HG03378 (cell line): Measurements from ENCODE around the gene SMAP1.

ENCODE experiments used
- ATAC-seq: cut with Tn5 transposase; IDR thresholded peaks from one replicate; pipeline ENCODE4 v1.9.1; 2021; ENCODE audit warnings: mild to moderate bottlenecking, moderate library complexity; ENCODE audit not compliant: unreplicated experiment

The SMAP1 gene

DNA sequence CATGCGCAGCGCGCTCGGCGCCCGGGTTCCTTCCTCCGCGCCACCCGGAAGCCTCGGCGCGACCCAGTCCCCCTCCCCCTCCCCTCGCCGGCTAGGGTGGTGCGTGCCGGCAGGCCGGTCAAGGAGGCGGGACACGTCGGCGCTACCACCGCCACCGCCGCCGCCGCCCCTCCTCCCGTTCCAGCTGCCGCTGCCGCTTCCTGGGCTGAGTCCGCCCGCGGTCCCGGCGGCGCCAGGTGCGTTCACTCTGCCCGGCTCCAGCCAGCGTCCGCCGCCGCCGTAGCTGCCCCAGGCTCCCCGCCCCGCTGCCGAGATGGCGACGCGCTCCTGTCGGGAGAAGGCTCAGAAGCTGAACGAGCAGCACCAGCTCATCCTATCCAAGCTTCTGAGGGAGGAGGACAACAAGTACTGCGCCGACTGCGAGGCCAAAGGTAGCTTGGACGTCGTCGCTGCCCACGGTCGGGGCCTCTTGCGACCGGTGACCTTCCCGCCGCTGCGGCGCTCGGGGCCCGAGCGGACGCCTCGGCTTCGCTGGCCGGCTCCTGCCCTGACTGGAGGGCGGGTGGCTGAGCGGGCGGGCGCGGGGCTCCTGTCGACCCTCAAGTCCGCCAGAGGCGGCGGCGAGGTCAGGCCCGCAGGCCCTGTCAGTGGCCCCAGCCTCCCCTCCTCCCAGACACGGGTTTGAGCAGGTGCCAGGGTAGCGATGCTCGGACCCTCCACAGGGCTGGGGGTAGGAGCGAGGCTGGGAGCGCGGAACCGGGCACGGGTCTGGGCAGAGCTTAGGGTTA is at the start of gene SMAP1:
TSS of gene SMAP1 (plus strand) at position 173 of the 788 bp plus-strand sequence. CDS start at position 314, 141 bp downstream.
- ATAC-seq = peak; percentile 77

DNA sequence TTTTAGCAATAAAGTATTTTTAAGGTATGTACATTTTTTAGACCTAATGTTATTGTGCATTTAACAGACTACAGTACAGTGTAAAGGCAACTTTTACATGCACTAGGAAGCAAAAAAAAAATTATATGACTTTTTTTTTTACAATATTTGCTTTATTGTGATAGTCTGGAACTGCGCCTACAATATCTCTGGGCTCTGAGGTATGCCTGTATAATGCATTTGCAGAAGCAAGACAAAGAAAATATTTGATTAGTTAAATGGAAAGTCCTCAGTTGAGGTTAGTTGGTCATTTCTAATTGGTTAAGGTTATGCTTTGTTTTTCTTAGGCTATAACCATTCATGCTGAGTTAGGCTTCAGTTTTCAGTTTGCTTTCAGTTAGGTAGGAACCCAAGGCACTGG is 46.9 kb upstream of the SMAP1 start:
- no peak for ATAC-seq

DNA sequence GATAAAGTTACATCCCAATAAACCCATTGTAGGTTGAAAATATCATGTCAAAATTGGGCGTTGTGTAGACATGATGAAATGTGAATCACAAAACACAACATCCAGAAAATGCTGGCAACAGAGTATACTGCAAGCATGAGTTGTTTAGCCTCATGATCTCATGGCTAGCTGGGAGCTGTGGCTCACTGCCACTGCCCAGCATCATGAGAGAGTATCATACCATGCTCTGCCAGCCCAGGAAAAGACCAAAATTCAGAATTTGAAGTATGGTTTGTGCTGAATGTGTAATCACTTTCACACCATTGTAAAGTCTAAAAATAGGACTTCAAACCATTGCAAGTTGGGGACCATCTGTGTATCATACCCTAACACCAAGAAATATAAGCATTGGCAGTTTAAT is 45.2 kb upstream of the SMAP1 start:
- no peak for ATAC-seq

DNA sequence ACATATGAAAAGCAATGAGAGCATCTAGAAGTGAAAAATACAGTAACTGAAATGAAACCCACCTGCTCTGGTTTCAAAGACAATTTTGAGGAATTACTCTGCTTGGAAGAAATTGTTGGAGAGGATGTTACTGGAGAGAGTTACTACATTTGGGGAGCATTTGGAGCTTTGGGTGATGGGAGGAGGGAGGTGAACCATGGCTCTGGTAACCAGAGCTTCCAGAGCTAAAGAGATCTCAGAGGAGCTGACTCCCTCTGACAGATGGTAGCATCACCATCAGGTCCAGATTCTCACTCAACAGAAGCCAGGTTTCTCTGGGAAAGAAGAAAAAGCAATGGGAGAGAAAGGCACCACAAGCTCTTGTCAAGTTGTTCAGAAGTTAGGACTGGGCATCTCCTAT is 42.2 kb upstream of the SMAP1 start:
- no peak for ATAC-seq

DNA sequence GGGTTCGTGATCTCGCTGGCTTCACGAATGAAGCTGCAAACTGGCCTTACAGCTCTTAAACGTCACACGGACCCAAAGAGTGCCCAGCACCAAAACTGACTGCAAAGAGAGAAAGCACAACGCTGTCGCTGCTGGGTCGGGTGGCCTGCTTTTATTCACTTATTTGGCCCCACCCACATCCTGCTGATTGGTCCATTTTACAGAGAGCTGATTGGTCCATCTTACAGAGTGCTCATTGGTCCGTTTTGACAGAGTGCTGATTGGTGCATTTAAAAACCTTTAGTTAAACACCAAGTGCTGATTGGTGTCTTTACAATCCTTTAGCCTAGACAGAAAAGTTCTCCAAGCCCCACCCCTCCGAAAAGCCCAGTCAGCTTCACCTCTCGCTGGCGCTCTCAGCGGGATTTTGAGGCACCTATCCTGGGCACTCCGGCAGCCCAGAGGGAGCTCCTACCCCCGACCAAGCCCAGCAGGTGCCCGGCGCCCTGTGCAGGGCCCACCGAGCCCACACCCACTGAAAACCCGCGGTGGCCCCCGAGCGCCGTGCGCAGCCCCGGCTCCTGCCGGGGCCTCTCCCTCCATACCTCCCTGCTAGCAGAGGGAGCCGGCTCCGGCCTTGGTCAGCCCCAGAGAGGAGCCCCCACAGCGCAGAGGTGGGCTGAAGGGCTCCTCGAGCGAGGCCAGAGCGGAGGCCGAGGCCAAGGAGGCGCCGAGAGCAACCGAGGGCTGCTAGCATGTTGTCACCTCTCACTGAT is 40.0 kb upstream of the SMAP1 start:
- ATAC-seq = no peak

DNA sequence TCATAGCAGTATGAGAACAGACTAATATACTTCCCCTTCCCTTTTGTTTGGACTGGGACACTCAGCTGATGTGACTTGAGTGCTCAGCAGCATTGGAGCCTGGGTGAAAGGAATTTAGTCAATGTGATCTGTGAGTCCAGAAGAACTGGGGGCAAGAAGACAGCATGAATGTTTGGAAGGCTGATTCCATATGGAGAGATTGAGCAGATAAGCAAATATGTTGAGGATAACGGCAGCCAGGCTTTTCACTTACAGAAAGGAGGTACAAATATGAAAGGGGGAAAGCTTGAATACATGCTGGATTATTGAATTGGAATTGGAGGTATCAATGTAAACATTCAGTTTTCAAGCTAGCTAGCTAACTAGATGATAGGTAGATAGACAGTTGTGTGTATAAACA is 37.8 kb upstream of the SMAP1 start:
- ATAC-seq = no peak

DNA sequence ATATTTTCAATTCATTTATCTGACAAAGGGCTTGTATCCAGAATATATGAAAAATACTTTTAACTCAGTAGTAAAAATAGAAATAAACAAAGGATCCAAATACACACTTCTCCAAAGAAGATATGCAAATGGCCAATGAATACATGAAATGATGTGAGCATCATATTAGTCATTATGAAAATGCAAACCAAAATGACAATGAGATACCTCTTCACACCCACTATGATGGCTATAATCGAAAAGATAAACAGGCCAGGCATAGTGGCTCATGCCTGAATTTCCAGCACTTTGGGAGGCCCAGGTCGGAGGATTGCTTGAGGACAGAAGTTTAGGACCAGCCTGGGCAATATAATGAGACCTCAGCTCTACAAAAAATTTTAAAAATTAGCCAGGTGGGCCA is 33.8 kb upstream of the SMAP1 start:
- ATAC-seq = no peak

DNA sequence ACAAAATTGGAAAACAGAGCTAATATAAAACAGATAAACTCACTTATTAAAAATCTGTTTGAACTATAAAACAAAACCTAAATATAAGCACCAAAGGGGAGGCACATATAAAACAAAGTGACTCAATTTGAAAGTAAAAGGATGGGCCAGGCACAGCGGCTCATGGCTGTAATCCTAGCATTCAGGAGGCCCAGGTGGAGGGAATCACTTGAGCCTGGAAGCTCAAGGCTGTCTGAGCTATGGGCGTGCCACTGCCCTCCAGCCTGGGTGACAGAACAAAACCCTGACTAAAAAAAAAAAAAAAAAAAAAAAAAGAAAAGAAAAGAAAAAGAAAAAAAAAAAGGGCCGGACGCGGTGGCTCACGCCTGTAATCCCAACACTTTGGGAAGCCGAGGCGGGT is 31.1 kb upstream of the SMAP1 start:
- no peak for ATAC-seq

DNA sequence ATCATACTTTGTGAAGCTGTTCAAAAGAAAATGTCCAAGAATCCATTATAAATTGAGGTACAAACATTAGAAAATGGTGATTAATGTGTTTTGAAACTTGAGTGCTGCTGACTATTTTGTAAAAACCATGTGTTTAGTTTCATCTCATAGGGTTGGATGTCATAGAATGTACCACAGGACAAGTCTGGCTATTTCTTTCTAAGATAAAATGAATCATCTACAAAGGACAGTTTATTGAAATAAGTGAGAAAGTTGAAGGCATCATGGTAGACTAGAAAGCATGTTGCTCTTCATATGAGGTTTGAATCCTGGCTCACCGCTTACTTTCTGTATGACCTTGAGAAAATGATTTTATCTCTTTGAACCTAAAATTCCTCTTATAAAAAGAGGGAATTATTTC is 29.2 kb upstream of the SMAP1 start:
- ATAC-seq = no peak

DNA sequence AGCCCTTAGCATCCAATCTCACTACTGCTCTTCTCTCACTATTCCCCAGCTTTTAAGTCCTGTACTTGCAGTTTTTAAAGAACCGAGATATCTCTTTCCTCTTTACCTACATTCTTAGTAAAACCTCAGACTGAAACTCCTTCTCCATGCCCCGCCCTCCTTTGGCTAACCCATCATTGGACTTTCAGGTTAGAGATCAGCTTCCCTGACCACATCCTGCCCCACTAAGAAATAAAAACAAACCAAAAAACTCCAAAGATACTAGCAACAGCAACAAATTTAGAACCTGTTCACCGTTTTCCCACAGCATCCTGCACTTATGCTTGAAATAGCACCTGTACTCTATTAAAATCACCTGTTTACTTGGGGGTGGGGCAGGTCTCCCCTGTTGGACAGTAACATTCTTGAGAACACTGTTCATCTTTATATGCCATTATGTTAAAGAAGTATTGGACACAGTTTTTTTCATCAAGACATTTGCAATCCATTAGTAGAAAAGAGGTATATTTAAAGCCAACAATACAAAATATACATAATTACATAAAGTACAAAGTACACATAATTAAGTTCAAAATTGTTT is 16.3 kb upstream of the SMAP1 start:
- no peak for ATAC-seq

DNA sequence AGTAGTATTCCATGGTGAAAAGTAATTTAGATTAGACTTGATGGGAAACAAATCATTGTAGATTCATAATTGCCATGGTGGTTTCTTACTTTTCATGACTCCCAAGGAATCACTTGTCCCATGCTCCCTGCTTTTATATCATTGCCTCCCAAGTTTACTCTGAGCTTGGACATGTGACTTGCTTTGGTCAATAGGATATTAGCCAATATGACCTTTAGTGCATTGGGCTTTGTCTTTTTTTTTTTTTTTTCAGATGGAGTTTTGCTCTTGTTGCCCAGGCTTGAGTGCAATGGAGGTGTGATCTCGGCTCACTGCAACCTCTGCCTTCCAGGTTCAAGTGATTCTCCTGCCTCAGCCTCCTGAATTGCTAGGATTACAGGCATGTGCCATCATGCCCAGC is 15.5 kb upstream of the SMAP1 start:
- no peak for ATAC-seq

DNA sequence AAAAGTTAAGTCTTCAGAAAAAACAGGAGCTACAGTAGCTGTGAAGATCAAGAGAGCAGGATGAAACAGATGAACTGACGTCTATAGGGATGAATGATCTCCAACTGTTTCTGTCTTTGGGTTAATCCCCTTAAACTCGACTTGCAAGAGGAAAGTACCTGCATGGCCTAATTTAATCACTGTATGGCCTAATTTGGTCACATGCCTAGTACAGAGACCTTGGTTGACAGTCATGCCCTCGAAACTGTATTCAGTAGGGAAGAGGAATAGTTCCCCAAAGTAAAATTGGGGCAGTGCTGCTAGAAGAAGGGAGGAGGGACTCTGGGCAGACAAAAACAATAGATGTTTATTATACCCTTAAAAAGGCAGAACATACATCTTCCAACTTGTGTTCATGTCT is 10.0 kb upstream of the SMAP1 start:
- ATAC-seq = no peak

DNA sequence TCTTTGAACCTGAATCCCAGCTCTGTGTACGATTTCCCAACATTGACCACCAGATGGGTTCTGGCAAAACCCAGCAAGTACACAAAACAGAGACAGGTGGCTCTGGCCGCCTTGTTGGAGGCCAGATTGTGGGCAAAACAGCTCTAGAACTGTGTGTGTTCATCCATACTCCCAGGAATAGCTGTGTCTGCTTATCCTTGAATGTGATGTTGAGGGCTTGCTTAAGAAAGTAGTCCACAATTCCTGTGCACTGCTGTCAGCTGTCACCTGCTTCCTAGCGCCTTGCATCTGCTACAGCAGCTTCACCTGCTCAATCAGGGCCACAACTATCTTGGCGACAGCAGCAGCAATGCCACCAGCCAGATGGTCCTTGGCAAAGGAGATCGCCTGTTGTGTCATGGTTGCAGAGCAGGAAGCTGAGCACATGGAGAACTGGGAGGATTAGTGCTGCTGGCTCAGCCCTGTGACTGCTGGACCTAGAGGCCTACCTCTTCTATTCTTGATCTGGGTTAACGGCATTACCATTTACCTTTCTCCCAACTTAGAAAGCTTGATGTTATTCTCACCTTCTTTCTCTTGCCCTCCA is 3.7 kb upstream of the SMAP1 start:
- no peak for ATAC-seq

DNA sequence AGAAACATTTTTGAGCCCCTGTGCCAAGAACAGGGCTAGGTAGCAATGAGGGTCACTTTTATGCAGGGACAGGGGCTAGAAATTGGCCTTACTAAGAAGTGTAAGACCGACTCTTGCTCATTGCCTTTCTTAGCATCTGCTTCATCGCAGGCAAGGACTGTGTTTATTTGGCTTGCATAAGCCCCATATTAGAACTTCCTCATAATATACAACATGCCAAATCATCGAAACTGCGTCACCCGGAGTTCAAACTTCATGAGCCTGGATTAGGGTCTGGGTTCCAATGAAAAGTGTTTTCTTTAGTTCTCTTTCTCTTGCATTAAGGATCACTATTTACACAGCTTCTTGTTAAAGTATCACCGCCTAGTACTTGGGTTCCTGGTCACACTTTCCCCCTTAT is 977 bp upstream of the SMAP1 start:
- no peak for ATAC-seq

DNA sequence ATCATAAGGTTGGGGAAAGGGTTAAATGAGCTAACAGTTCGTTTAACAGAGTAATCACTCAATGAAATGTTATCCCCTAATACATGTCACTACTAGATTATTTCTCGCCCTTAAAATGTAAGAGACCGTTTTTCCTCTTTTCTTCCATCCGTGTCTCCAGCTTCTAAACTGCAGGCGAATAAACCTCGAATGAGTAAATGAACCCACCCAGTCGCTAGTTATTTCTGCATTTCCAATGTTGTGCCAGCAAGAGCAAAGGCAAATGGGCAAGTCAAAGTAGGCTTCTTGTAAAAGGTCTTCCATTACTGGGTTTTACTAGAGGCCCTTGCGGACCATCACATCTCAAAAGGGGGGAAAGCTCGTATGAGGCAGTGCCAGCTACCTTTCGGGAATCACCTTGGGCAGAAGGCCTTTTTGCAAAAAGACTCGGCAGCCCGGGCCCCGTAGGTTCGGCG is 400 bp upstream of the SMAP1 start:
- no peak for ATAC-seq

DNA sequence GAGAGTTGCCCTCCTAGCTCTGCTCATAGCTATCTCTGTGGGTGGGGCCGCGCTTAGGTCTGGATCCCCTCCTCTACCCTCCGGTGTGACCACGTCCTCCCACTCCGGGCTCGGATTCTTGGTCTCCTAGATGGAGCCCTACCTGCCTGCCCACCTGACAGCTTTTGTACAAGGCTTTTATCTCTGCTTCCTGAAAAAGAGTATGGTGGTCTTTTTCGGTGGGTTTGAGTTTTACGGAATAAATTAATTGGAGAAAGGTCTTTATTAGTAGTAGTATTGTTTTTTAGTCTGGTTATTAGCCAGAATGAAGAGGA is 773 bp downstream of the SMAP1 start:
- no peak for ATAC-seq

DNA sequence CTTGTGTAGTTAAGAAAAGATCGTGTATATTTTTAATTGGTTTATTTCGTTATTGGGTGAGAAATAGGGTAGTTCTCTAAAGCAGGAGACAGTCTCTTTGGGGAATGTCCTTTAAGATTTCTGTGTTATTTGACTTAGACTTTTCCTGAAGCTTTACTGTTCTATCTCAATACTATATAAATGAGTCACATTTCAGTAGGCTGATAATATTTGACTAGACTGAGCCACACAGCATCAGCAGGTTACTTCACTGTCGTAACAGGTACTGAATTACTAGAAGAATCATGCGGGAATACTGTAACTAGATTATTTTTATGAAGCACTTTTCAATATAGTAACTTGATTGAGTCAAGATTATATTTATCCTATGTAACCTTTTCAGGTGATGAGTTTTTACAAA is 1.4 kb downstream of the SMAP1 start:
- no peak for ATAC-seq

DNA sequence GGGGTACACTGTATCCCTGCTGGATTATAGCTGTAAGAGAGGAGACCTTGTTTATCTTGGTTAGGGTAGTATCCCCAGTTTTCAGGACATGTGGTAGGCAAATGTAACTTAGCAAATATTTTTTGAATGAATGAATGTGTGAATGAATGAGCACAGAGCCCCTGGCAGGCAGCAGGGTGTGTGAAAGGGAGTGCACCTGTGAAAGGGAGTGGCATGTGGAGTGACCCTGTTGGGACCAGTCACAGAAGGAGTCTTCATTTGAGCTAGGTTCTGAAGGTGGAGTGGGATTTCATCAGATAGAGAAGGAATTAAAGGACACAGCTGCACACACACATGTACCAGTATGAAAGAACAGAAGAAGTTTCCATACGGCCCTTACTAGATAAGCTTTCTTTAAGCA is 4.9 kb downstream of the SMAP1 start:
- ATAC-seq = no peak

DNA sequence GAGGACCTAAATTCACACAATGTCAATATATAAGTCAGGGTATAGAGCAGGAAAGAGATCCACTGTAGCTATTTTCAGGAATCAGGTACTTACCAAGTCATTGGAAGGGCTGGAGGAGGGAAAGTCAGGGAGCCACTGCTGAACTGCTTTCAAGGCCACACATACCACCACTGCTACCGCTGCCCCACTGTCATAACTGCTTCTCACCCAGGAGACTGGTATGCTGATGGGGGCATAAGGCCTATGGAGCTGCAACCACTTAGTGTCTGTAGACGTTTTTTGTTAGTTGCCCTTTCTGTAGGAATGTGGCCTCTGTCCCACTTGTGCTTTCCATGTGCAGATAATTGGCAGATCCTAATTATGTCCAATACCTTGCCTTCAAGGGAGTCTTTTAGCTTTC is 5.4 kb downstream of the SMAP1 start:
- no peak for ATAC-seq

DNA sequence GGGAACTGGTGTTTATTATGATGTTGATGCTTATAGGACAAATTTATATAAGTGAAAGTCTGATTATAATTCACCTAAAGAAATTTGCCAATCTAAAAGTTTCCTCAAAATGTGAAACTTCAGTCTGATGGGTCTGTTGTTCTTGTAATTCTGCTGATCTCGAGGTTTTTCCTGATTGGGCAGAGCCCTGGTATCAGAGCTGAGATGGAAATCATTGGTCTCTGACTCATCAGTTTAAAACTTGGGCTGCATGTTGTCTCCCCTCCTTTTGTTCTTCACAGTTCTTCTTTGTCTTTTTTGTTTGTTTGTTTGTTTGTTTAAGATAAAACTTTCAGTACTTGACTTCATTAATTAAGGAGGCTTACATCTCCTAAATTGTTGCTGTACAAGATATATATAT is 5.9 kb downstream of the SMAP1 start:
- no peak for ATAC-seq

DNA sequence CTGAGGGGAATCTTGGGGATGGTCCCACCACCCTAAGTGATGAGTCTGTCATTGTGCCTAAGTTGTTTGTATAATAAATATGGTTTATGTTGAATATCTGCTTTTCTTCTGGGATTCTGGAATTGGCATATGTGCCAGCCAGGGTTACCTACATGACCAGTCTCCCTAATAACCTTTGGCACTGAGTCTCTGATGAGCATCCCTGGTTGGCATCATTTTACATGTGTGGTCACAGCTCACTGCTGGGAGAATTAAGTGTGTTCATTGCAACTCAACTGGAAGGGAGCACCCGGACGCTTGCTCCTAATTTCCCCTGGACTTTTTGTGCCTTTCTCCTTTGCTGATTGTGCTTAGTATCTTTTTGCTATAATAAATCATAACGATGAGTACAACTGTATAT is 8.1 kb downstream of the SMAP1 start:
- ATAC-seq = no peak

DNA sequence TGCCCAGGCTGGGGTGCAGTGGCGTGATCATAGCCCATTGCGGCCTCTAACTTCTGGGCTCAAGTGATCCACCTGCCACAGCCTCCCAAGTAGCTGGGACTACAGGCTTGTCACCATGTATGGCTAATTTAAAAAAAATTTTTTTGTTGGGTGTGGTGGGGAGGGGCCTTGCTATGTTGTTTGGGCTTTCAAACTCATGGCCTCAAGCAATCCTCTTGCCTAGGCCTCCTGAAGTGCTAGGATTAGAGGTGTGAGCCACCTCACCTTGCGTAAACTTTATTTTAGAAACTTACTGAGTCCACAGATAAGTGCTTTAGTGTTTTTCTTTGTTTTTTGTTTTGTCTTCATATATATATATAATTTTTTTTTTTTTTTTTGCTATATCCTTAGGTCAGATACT is 9.1 kb downstream of the SMAP1 start:
- no peak for ATAC-seq
